AG04449 (cell line): ENCODE measurements around the gene GALC.

Experiments used
- CTCF ChIA-PET: fragments of 350-600 bp; formaldehyde crosslinking; extraction: SDS; loops from one replicate; lab custom pipeline; 2021; ENCODE audit warnings: antibody characterized with exemption; lab: Yijun Ruan, JAX
- POLR2A ChIA-PET: fragments of 400-600, 350-600 bp; formaldehyde crosslinking; extraction: SDS; loops from one replicate; lab custom pipeline; 2020; ENCODE audit warnings: antibody characterized with exemption, inconsistent platforms; lab: Yijun Ruan, JAX
- DNase-seq: peaks from one replicate; pipeline ENCODE4 v3.0.0-alpha.2; 2010; ENCODE audit warnings: low read depth, low spot score
- H3K4me3 ChIP-seq: 2 replicates; pipeline ENCODE4 v1.5.1; 2011; ENCODE audit warnings: low read depth, mild to moderate bottlenecking, control low read depth, low read length
- TF ChIP-seq, protein P1 (sequence below): IDR thresholded peaks from one replicate; pipeline ENCODE4 v1.5.1; 2011; ENCODE audit warnings: mild to moderate bottlenecking, moderate library complexity, low read length, control low read depth, inconsistent platforms; ENCODE audit not compliant: insufficient read depth; ENCODE audit errors: missing control alignments

GALC gene

DNA sequence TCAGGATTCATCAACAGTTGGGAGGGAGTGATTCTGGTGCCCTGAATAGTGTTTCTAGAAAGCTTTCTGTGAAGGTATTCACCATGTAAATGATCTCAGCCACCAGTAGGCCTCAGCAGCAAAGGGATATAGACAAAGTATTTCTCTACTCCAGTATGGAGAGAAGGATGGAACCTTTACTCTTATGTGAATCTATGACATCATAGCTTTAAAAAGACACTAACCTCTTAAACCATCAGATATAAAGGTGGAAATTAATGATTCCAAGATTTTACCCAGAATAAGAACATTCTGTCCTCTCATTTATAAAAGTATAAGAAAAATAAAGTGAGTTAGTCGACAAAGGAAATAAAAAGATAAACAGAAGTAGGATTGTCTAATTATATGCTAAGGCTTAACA is 16.5 kb upstream of the GALC start:
- H3K4me3 ChIP-seq = no peak overlapping the region
- TF ChIP-seq, protein P1, sequence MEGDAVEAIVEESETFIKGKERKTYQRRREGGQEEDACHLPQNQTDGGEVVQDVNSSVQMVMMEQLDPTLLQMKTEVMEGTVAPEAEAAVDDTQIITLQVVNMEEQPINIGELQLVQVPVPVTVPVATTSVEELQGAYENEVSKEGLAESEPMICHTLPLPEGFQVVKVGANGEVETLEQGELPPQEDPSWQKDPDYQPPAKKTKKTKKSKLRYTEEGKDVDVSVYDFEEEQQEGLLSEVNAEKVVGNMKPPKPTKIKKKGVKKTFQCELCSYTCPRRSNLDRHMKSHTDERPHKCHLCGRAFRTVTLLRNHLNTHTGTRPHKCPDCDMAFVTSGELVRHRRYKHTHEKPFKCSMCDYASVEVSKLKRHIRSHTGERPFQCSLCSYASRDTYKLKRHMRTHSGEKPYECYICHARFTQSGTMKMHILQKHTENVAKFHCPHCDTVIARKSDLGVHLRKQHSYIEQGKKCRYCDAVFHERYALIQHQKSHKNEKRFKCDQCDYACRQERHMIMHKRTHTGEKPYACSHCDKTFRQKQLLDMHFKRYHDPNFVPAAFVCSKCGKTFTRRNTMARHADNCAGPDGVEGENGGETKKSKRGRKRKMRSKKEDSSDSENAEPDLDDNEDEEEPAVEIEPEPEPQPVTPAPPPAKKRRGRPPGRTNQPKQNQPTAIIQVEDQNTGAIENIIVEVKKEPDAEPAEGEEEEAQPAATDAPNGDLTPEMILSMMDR = no peak
- POLR2A ChIA-PET = no interaction called here
- no peak for DNase-seq
- CTCF ChIA-PET = no interaction called here

DNA sequence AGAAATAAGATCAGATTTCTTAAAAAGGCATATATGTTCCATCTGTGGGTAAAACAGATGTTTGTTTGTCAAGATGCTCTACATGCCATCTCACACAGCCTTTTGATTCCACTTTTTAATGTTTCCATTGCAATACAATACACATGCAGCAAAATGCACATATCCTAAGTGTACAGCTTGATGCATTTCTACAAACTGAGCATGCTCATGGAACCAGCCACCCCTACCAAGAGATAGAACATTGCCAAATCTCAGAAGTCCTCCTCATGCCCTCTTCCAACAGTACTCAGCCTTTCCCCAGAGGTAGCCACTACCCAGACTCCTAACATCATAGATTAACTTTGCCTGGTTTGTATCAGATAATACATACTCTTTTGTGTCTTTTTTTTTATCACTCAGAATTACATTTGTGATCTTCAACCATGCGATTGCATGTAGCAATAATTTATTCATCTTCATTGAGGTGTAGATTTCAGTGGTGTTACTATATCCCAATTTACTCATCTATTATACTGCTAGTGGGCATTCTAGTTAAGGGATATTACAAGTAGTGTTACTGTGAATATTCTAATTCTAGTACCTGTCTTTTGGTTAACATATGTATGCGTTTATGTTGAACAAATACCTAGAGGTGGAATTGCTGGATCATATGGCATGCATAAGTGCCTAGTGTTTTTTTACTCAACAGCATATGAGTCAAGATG is 15.2 kb upstream of the GALC start:
- H3K4me3 ChIP-seq = no peak overlapping the region
- POLR2A ChIA-PET = no interaction called here
- no peak for DNase-seq
- CTCF ChIA-PET = no interaction called here
- TF ChIP-seq, protein P1 = no peak

DNA sequence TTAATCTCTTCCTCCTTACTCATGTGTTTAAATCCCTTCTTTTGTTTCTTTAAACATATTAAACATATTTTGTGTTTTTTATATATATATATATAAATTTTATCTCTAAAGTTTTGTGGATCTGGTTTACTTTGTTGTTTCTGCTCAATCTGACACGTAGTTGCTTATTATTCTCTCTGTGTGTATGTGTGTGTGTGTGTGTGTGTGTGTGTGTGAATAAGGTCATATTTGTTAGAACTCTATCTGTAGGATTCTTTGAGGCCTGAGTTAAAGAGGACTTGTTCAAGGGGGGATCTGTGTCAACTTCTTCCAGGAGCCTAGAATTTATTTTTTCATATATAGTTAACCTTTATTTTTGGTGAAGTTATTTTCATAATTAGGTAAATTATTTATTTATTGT is 14.6 kb upstream of the GALC start:
- TF ChIP-seq, protein P1 = no peak
- ChIA-PET CTCF (interaction anchor here (1.2 kb wide), 1 partner anchor 9 kb away, joined by 3 read pairs; no protein-coding TSS in a partner anchor), POLR2A (no interaction called here)
- H3K4me3 ChIP-seq = no peak overlapping the region
- DNase-seq = no peak

DNA sequence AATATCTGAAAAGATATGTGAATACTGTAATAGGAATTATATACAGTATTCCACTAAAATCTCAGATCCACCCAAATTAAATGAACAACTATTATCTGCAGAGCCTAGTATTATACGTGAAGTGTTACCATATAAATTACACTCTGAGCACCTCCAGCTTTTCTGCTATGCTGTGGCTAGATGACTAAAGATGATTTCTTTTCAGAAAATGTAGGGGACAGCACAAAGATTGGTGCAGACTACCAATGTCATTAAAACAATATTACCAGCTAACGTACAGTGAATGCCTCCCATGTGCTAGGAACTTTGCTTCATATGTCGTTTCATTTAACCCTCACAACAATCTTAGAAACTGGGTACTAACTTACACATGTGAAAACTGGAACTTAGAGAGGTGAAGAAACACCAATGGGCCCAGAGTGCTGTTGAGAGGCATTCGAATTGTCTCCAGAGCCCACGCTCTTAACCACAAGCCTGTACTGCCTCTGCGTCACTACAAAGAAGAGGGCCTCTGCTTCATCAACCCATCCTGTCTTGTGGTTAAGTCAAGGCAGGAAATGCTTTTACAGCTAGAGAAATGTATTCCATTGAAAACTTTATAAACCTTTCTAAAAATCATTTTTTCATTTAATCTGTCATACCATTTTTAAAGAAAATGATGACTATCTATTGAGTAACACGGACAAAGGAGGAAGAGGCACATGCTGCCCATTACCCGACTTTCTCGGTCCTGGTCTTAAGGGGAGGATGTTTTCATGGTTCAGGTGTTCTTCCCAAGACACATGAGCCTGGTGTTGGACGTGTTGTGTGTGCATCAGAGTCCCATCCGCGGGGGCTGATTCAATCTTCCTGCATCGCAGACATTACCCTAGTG is 13.2 kb upstream of the GALC start:
- TF ChIP-seq, protein P1 = no peak
- DNase-seq = no peak
- CTCF ChIA-PET = interaction anchor here (1.0 to 1.3 kb wide), 3 partner anchors 8 to 61 kb away, joined by 3 read pairs; no protein-coding TSS in a partner anchor
- no peak overlapping the region for H3K4me3 ChIP-seq
- POLR2A ChIA-PET = no interaction called here

DNA sequence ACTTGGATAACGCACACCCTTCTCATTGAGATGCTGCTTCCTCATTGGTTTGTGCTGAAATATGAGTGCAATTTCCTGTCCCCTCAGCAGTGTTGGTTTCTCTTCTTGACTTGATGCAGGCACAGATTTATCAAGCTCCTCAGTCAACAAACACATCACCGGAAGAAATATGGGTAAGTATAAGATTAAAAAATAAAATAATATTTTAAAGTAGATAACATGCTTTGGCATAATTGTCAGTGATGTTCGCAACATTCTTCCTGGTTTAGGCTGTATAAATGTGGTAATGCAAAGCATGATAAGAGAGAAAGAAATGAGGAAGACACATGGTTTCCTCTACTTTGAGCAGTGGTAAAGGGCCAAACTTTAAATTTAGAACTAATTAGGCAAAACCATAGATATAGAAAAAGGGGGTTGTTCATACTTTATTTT is 12.1 kb upstream of the GALC start, which contains the start of gene GPR65:
Gene GPR65 (plus strand): TSS at position 86 of the 432 bp plus-strand sequence. CDS start 5,713 bp downstream, outside the sequence.
- no peak for DNase-seq
- CTCF ChIA-PET = interaction anchor here (1.0 to 1.6 kb wide), 3 partner anchors 9 to 60 kb away, joined by 3 to 6 read pairs (median 3); partner anchors contain the start of gene GALC
- H3K4me3 ChIP-seq = no peak within 1 kb of the TSS
- POLR2A ChIA-PET = no interaction called here
- TF ChIP-seq, protein P1 = no peak
